HG03521 (cell line): Measurements from ENCODE around the gene DMD.

Source experiments
- ATAC-seq: cut with Tn5 transposase; IDR thresholded peaks from one replicate; pipeline ENCODE4 v1.9.1; 2021; ENCODE audit warnings: mild to moderate bottlenecking, moderate library complexity; ENCODE audit not compliant: unreplicated experiment

Gene DMD

GRCh38 chrX:31894152-31894551, 1317.2 kb downstream of the DMD start:
- no peak for ATAC-seq

DNA sequence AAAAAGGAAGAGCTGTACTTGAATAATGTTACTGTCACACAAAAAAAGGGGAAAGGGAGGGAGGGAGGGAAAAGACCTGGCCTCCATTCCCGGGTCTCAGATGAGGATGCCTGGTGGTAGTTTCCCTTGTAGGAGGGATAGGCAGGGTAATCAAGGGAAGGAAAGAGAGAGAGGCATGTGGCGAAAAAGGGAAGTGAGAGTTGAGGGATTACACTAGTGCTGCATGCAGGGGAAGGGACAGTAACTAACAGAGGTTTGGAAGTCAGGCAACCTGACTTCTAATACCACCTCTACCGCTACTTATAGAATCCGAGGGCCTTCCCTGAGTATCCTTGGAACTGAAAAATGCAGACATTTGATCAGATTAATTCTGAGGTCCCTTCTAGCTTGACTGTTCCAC, 1317.8 kb downstream of the DMD start:
- ATAC-seq = no peak

- ATAC-seq = no peak
Observed at GRCh38 chrX:31889088-31889487, 1322.3 kb downstream of the DMD start.

DNA sequence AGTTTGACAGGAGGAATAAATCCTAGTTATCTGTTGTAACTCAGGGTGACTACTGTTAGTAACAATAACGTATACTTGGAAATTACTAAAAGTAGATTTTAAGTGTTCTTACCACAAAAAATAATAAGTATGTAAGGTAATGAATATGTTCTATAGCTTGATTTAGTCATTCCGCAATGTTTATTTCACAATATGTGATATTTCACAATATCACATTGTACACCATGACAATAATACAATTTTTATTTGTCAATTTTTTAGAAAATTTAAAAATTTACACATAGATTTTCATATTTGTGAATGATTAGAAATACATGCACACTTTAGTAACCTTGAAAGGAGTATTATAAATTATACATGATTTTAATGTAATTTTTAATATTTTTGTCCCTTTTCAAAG, 1326.8 kb downstream of the DMD start:
- ATAC-seq = no peak

DNA sequence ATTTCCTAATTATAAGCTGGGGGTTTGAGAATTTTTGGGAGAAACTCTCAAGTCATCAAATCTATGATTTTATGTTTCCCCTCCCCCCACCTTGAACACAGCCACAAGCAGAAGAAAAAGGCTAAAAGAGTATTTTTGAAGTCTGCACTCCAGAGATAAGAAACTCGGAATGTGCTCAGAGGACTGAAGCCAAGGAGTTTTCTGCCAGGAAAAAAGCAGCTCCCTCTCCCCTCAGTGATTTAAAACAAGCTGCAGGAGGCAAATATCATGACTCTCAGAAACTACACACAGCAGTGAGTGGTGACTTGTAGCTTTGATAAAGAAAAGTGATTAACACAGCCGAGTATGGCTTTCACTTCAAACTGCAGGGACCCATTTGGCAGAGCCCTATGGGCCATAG, 1339.3 kb downstream of the DMD start:
- no peak for ATAC-seq

GRCh38 chrX:31870267-31870666, 1341.1 kb downstream of the DMD start:
- no peak for ATAC-seq

GRCh38 chrX:31860686-31861085, 1350.7 kb downstream of the DMD start:
- ATAC-seq = no peak

GRCh38 chrX:31858915-31859314, 1352.4 kb downstream of the DMD start:
- no peak for ATAC-seq

DNA sequence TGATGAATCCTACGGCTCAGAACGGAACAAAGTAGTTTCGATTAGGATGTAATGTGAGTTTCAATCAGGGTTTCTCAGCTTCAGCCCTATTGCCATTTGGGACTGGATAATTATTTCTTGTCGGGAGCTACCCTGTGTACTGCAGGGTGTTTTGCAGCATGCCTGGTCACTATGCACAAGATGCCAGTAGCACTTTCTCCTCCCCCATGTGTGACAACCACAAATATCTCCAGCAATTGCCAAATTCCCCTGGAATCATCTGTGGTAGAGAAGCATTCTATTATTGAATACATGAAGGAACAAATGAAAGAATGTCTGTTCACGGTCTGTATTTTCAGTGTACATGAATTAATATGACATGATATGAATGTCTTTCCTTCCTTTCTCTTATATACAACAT, 1356.6 kb downstream of the DMD start:
- ATAC-seq = no peak

- no peak for ATAC-seq
Observed at GRCh38 chrX:31851761-31852160, 1359.6 kb downstream of the DMD start.

DNA sequence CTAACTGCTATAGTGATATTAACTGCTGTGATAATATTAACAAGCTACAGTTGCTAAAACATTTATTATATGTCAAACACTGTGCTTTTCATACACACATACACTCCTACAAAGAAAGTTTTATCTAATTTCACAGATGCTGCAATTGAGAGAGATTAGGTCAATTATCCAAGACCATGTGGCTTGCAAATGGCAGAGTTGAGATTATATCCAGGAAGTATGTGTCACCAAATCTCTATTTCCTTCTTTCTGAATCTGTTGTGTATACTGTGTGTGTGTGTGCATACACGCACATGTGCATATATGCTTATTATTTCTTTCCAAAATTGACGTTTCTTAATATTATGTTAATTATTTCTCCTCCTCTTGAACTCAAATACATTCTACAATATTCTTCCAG, 1363.6 kb downstream of the DMD start:
- ATAC-seq = no peak

- ATAC-seq = no peak
Observed at GRCh38 chrX:31845003-31845402, 1366.3 kb downstream of the DMD start.

DNA sequence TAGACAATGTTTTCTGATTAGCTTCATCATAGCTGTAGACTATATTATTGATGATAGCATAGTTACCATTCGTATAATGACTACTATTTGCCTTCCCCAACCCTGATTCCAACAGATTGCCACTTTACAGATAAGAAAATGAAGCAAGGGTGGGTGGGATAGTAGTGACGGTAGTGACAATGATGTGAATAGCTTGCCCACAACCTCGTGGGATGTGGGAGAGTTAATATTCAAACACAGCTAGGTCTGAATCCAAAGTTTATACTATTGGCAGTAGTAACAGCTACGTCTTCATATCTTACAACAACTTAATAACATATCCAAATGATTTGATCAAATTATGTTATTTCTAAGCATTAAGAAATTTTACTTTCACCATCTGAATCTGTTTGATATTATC, 1372.7 kb downstream of the DMD start:
- ATAC-seq = no peak

- ATAC-seq = no peak
Observed at GRCh38 chrX:31837445-31838049, 1373.8 kb downstream of the DMD start.

DNA sequence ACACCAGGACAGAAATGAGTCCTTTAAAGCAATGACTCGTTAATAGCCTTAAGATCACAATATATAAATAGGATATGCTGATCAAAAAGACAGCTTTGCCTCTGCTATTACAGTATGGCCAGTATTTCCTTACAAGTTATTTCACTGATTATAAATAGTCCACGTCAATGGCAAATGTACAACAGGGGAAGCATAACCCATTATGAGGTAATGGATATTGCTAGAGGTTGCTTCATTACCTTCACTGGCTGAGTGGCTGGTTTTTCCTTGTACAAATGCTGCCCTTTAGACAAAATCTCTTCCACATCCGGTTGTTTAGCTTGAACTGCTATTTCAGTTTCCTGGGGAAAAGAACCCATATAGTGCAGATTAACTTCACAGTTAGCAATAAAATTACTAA, 1374.9 kb downstream of the DMD start:
- ATAC-seq = no peak

- ATAC-seq = no peak
Observed at GRCh38 chrX:31832263-31832662, 1379.1 kb downstream of the DMD start.

GRCh38 chrX:31820430-31821210, 1390.7 kb downstream of the DMD start:
- no peak for ATAC-seq

- no peak for ATAC-seq
Observed at GRCh38 chrX:31819455-31819854, 1391.9 kb downstream of the DMD start.

DNA sequence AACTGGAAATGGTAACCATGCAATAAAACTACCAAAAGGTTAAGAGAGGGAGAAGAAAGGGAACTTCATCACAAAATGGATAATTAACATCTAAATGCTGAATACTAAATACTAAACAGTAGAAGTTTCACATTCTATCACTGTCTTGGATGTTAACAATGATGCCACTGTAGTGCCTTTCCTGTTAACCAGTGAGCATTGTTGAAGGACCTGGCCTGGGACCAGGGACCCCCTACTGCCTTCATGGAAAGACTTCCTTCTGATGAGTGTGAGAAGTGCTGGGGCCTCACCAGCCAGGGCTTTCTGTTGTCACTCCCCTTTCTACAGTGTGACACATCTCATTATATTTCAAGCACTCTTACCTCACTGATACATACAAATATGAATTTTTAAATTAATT, 1400.2 kb downstream of the DMD start:
- no peak for ATAC-seq

GRCh38 chrX:31808357-31808756, 1403.0 kb downstream of the DMD start:
- no peak for ATAC-seq

GRCh38 chrX:31807165-31807564, 1404.2 kb downstream of the DMD start:
- ATAC-seq = no peak

DNA sequence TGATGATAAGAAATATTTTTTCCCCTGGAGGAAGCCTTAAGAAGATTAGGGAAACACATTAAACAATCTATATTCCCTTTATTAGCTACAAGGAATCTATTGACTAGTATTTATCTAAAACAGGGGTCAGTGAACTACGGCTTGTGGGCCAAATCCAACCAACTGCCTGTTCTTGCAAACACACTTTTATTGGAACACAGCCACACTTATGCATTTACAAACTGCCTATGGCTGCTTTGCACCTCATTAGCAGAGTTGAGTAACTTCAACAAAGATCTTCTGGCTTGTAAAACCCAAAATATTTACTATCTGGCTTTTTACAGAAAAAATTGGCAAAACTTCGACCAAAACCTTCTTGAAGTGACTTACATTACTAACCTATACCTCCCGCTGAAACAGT, 1405.6 kb downstream of the DMD start:
- no peak for ATAC-seq

- ATAC-seq = no peak
Observed at GRCh38 chrX:31800219-31800618, 1411.1 kb downstream of the DMD start.
